B cell (primary cell): Measurements from ENCODE around the gene THADA. TPM values are rescaled to one million over a fixed set of nuclear protein-coding genes. Genes with fewer than 3 reads are reported as not detected.

Experiments used
- ATAC-seq: fragments of 200-7000 bp; cut with Tn5 transposase; one replicate; pipeline ENCODE4 v1.10.0; 2021; ENCODE audit warnings: low read depth, mild to moderate bottlenecking, moderate number of reproducible peaks, moderate library complexity
- CTCF ChIA-PET: fragments of 350-600 bp; sonication (Branson Sonifier 250); formaldehyde crosslinking; loops from one replicate; lab custom pipeline; 2021; ENCODE audit warnings: antibody characterized with exemption, inconsistent platforms; lab: Charles Lee
- POLR2A ChIA-PET: fragments of 350-600 bp; sonication (Branson Sonifier 250); formaldehyde crosslinking; loops from one replicate; lab custom pipeline; 2021; ENCODE audit warnings: antibody characterized with exemption; lab: Charles Lee
- DNase-seq: peaks from one replicate; pipeline ENCODE4 v3.0.0; 2013
- H2AFZ ChIP-seq: 2 replicates; pipeline ENCODE4 v1.6.1; 2012; ENCODE audit warnings: mild to moderate bottlenecking, low read depth, low read length; ENCODE audit not compliant: insufficient read depth, poor library complexity, severe bottlenecking
- H3K27ac ChIP-seq, 2 donors: 1 replicate in 1 of 2; 2 replicates in 1 of 2; pipeline ENCODE4 v1.5.1; 2012 to 2013; ENCODE audit warnings: low read length in 2 of 2, mild to moderate bottlenecking in 2 of 2, moderate library complexity in 1 of 2
- H3K27me3 ChIP-seq, 4 experiments: fragments of 200-600 bp in 1 of 4; sonication (generic) in 1 of 4; replicated peaks in 1 of 4; 1 replicate in 2 of 4; 2 replicates in 2 of 4; pipeline versions ENCODE4 v1.6.1 to v1.7.0; 2013 to 2016; ENCODE audit warnings: low read length in 3 of 4, mild to moderate bottlenecking in 2 of 4, mixed read lengths in 1 of 4, moderate library complexity in 1 of 4; ENCODE audit not compliant: insufficient read depth in 4 of 4, control insufficient read depth in 3 of 4; ENCODE audit errors: control extremely low read depth in 1 of 4
- H3K36me3 ChIP-seq, 2 experiments: replicated peaks in 1 of 2; 1 replicate in 1 of 2; 2 replicates in 1 of 2; pipeline versions ENCODE4 v1.6.1 to v1.7.1; 2013; ENCODE audit warnings: low read length in 1 of 2; ENCODE audit not compliant: insufficient read depth in 2 of 2, control insufficient read depth in 1 of 2; ENCODE audit errors: control extremely low read depth in 1 of 2, extremely low read depth in 1 of 2
- H3K4me1 ChIP-seq, 2 donors: fragments of 200-600 bp in 1 of 2; sonication (generic) in 1 of 2; 1 replicate in 1 of 2; 2 replicates in 1 of 2; pipeline versions ENCODE4 v1.5.1 to v1.6.1; 2013 to 2017; ENCODE audit warnings: low read length in 2 of 2; ENCODE audit not compliant: control insufficient read depth in 2 of 2, insufficient read depth in 2 of 2
- H3K4me2 ChIP-seq: replicated peaks from 2 replicates; pipeline ENCODE3; 2012; ENCODE audit warnings: mild to moderate bottlenecking, low read depth, low read length; ENCODE audit not compliant: poor library complexity, severe bottlenecking
- H3K4me3 ChIP-seq, 5 experiments: fragments of 200-600 bp in 1 of 5; sonication (generic) in 1 of 5; 1 replicate in 3 of 5; 2 replicates in 2 of 5; pipeline versions ENCODE4 v1.5.1 to v1.7.0; 2011 to 2016; ENCODE audit warnings: low read length in 4 of 5, mild to moderate bottlenecking in 4 of 5, low read depth in 2 of 5, control low read depth in 1 of 5, moderate library complexity in 1 of 5; ENCODE audit not compliant: insufficient read depth in 1 of 5; ENCODE audit errors: control extremely low read depth in 1 of 5, extremely low read depth in 1 of 5
- H3K79me2 ChIP-seq: fragments of 200-600 bp; sonication (generic); one replicate; pipeline ENCODE4 v1.6.0; 2016; ENCODE audit warnings: low read length; ENCODE audit not compliant: control insufficient read depth, insufficient read depth
- H3K9ac ChIP-seq: fragments of 200-600 bp; sonication (generic); 2 replicates; pipeline ENCODE4 v1.6.1; 2017; ENCODE audit warnings: mild to moderate bottlenecking, low read length, moderate library complexity
- H3K9me3 ChIP-seq, 3 donors: one replicate each; pipeline versions ENCODE4 v1.6.1 to v1.7.1; 2013; ENCODE audit warnings: low read length in 2 of 3; ENCODE audit not compliant: control insufficient read depth in 2 of 3, insufficient read depth in 1 of 3; ENCODE audit errors: control extremely low read depth in 1 of 3
- H4K20me1 ChIP-seq: 2 replicates; pipeline ENCODE4 v1.6.0; 2012; ENCODE audit warnings: mild to moderate bottlenecking, low read length; ENCODE audit not compliant: insufficient read depth, control insufficient read depth, poor library complexity, severe bottlenecking
- H3K27ac Mint-ChIP-seq: one replicate; pipeline ENCODE4 v1.8.0; 2021; ENCODE audit warnings: mixed read lengths
- H3K27me3 Mint-ChIP-seq: one replicate; pipeline ENCODE4 v1.8.0; 2021; ENCODE audit warnings: mixed read lengths
- H3K4me1 Mint-ChIP-seq: one replicate; pipeline ENCODE4 v1.8.0; 2021; ENCODE audit warnings: mixed read lengths
- H3K4me3 Mint-ChIP-seq: one replicate; pipeline ENCODE4 v1.8.0; 2021; ENCODE audit warnings: mixed read lengths
- H3K9me3 Mint-ChIP-seq: one replicate; pipeline ENCODE4 v1.8.0; 2022; ENCODE audit warnings: mixed read lengths; ENCODE audit not compliant: insufficient read depth
- EZH2 ChIP-seq: IDR thresholded peaks from 2 replicates; pipeline ENCODE4 v1.6.1; 2012; ENCODE audit warnings: borderline replicate concordance, low read depth, mild to moderate bottlenecking, moderate library complexity, low read length; ENCODE audit not compliant: insufficient read depth, poor library complexity, severe bottlenecking
- WGBS: methylation state at CpG from one replicate; pipeline ENCODE4 v1.1.5; 2013; ENCODE audit warnings: missing lambda C conversion rate; ENCODE audit not compliant: insufficient coverage; 5-methylcytosine and 5-hydroxymethylcytosine counted together
- intact Hi-C: fragments of 100-400 bp; cut with micrococcal nuclease; formaldehyde crosslinking; loops from one replicate; pipeline ENCODE4 v1.10.0; 2022
- polyA plus RNA-seq: library from polyadenylated mRNA; depleted of rRNA; stranded (reverse); fragments of >200 nt; gene quantifications from 2 replicates; pipeline ENCODE4 v1.2.3, GENCODE V29; 2012
- total RNA-seq, 2 donors: library from RNA; stranded (reverse); fragments of 120-200 nt in 1 of 2; gene quantifications; 1 replicate in 1 of 2; 2 replicates in 1 of 2; pipeline versions ENCODE4 v1.2.3 to v1.2.4, GENCODE V29; 2013 to 2022
- TF ChIP-seq, protein P1 (sequence below): fragments of 200-600 bp; IDR thresholded peaks from one replicate; pipeline ENCODE4 v1.8.0; 2022; ENCODE audit warnings: antibody characterized with exemption, mild to moderate bottlenecking

THADA gene
- total and polyA plus RNA-seq, 2 donors (not counting 1 experiment from before 2014, with no cell fraction given), result 17.6 to 48.5 TPM

DNA sequence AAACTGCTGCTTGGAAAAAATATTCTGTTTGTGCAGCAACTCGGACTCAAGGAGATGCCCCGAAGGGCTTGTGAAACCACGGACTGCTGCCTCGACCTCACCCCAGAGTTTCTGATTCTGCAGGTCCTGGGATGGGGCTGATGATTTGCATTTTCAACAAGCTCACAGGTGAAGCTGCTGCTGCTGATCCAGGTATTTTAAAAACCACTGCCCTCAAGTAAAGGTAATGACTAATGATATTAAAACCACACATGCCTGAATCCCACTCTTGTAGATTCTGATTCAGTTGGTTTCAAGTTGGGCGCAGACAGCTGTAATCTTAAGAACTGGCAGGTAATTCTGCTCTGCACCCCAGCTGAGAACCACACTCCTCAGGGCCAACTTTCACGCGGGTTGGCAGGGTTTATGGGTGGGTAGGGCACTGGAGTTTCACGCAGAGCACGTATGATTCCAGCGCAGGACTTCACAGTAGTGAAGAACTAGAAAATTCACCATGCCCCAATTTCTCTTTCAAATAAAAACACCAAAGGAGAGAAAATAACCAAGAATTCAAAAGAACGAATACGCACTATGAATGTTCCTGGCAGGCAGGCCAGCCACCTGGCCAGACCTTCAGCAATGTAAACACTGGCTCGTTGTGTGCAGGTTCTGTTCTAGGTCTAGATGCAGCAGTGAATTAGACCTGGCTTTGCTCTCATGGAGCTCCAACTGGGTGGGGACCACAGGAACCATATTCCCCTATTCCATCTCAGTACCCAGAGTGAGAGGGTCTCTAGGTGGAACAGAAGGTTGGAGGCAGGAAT is 294.9 kb downstream of the THADA start:
- Histone ChIP-seq H3K9ac (no peak overlapping the region), H4K20me1 (no peaks in the 10 kb centered on the region), H3K27me3 (no peaks in the 10 kb centered on the region), H3K36me3 (peaks cover 0 to 7% of the 10 kb centered on the region in 2 experiments), H2AFZ (no peak overlapping the region), H3K4me2 (no peak overlapping the region), H3K9me3 (peaks cover 0 to 2% (median 0%) of the 10 kb centered on the region in 3 donors), H3K4me1 (no peaks in the 10 kb centered on the region), H3K27ac (no peak overlapping the region), H3K4me3 (no peak overlapping the region), H3K79me2 (no peaks in the 10 kb centered on the region)
- intact Hi-C loops, result no loop called here
- CTCF ChIA-PET, result interaction anchor here (1.0 kb wide), 1 partner anchor 72 kb away, joined by 3 read pairs; no protein-coding TSS in a partner anchor
- POLR2A ChIA-PET, result no interaction called here
- Mint-ChIP-seq H3K4me1 (no peaks in the 10 kb centered on the region), H3K4me3 (no peak overlapping the region), H3K27ac (no peak overlapping the region), H3K27me3 (no peaks in the 10 kb centered on the region), H3K9me3 (no peaks in the 10 kb centered on the region)
- WGBS, result 82% methylated on average over 7 of the region's 13 CpGs
- ATAC-seq (no peak), DNase-seq (no peak)
- TF ChIP-seq, protein P1, sequence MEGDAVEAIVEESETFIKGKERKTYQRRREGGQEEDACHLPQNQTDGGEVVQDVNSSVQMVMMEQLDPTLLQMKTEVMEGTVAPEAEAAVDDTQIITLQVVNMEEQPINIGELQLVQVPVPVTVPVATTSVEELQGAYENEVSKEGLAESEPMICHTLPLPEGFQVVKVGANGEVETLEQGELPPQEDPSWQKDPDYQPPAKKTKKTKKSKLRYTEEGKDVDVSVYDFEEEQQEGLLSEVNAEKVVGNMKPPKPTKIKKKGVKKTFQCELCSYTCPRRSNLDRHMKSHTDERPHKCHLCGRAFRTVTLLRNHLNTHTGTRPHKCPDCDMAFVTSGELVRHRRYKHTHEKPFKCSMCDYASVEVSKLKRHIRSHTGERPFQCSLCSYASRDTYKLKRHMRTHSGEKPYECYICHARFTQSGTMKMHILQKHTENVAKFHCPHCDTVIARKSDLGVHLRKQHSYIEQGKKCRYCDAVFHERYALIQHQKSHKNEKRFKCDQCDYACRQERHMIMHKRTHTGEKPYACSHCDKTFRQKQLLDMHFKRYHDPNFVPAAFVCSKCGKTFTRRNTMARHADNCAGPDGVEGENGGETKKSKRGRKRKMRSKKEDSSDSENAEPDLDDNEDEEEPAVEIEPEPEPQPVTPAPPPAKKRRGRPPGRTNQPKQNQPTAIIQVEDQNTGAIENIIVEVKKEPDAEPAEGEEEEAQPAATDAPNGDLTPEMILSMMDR, result no peak
- TF ChIP-seq EZH2, result no peak

DNA sequence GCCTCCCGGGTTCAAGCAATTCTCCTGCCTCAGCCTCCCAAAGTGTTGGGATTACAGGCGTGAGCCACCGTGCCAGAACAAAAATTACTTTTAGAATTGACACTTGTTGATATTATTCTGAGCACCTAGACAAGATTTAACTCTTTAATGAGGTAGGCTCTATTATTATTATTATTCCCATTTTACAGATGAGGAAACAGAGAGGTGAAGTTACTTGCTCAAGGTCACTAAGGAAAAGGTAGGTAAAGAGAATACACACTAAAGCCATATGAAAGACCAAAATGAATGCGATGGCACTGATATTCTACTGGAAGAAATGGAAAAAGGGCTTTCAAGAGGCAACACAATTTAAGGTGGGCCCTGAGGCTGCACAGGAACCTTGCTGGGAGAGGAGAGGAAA is 295.6 kb downstream of the THADA start:
- TF ChIP-seq EZH2, result no peak
- TF ChIP-seq, protein P1, result no peak
- Mint-ChIP-seq H3K27ac (no peak overlapping the region), H3K4me1 (no peaks in the 10 kb centered on the region), H3K4me3 (no peak overlapping the region), H3K9me3 (no peaks in the 10 kb centered on the region), H3K27me3 (no peaks in the 10 kb centered on the region)
- Histone ChIP-seq H3K27me3 (no peaks in the 10 kb centered on the region), H3K4me3 (no peak overlapping the region), H3K9ac (no peak overlapping the region), H3K4me2 (no peak overlapping the region), H3K9me3 (peaks cover 0 to 2% (median 0%) of the 10 kb centered on the region in 3 donors), H3K36me3 (peaks cover 0 to 7% of the 10 kb centered on the region in 2 experiments), H4K20me1 (no peaks in the 10 kb centered on the region), H3K27ac (no peak overlapping the region), H3K79me2 (no peaks in the 10 kb centered on the region), H3K4me1 (no peaks in the 10 kb centered on the region), H2AFZ (no peak overlapping the region)
- intact Hi-C loops, result no loop called here
- 100% methylated on average over 1 of the region's 4 CpGs for WGBS
- POLR2A ChIA-PET, result no interaction called here
- ATAC-seq (no peak), DNase-seq (no peak)
- CTCF ChIA-PET, result no interaction called here
